Measurements from ENCODE around the gene ZFAND4.

DNA sequence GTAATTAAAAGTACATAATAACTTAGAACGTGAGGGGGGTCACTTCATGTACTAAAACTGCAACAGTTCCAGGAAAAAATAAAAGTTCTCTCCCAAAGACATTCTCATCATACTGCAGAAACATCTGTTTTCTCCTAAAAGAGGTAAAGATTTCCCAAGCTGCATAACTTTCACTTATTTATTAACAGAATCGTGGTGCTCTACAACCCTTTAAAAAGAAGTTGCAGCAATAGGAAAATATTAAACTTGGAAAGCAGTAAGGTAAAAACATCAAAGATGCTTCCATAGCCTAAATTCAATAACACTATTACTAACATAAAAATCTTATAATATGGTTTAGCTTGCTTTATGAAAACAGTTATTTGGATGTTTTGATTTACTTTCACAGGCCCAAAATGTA, 23.3 kb downstream of the ZFAND4 start:
- no peak for TF ChIP-seq CTCF (IDR thresholded peaks at IDR 0.05)
- no peak for TF ChIP-seq POLR2A (IDR thresholded peaks at IDR 0.05)
- no peak for TF ChIP-seq EP300 (IDR thresholded peaks at IDR 0.05)

All from suprapubic skin (tissue), 3 donors.